Measurements from ENCODE around the gene RARRES2.

- TF ChIP-seq BHLHE40 (IDR thresholded peaks at IDR 0.05; ENCODE audit: borderline replicate concordance), result no peak
- no peak for TF ChIP-seq TARDBP (IDR thresholded peaks at IDR 0.05)
- no peak for TF ChIP-seq ARNT (IDR thresholded peaks at IDR 0.05)
- no peak for TF ChIP-seq FOXA1 (IDR thresholded peaks at IDR 0.05)
- no peak for TF ChIP-seq SP1 (IDR thresholded peaks at IDR 0.05)
- no peak for TF ChIP-seq NFRKB (IDR thresholded peaks at IDR 0.05)
- TF ChIP-seq CTBP1 (IDR thresholded peaks at IDR 0.05; ENCODE audit: borderline replicate concordance), result no peak
- TF ChIP-seq HDGF (IDR thresholded peaks at IDR 0.05; ENCODE audit: borderline replicate concordance), result no peak
- TF ChIP-seq ELF4 (IDR thresholded peaks at IDR 0.05), result no peak
- no peak for TF ChIP-seq SUZ12 (IDR thresholded peaks at IDR 0.05)
- no peak for TF ChIP-seq LEF1 (IDR thresholded peaks at IDR 0.05; ENCODE audit: borderline replicate concordance)
- no peak for TF ChIP-seq ZNF384 (IDR thresholded peaks at IDR 0.05)
Measured at GRCh38 chr7:150382844-150383225, 41.4 kb upstream of the RARRES2 start.

All from HEK293T (cell line).